ENCODE data around the gene STX18. TPM values are rescaled to one million over a fixed set of nuclear protein-coding genes. Genes with fewer than 3 reads are reported as not detected.

The STX18 gene
- total RNA-seq, 1 experiment from 2014 or later: 20.9 TPM

GRCh38 chr4:4407299-4408131, 134.3 kb downstream of the STX18 start:
- H3K9me3 ChIP-seq (ENCODE audit: control insufficient read depth, low read depth, low read length): no peaks in the 10 kb centered on the region
- no peak overlapping the region for H3K23ac ChIP-seq (ENCODE audit: insufficient read length, low read depth, low read length)
- no peak overlapping the region for H3K4ac ChIP-seq (ENCODE audit: low read depth, low read length)
- H2BK15ac ChIP-seq (ENCODE audit: low read depth, low read length): no peak overlapping the region
- H3K79me1 ChIP-seq (ENCODE audit: insufficient read depth, low read depth, low read length, poor library complexity, severe bottlenecking): no peaks in the 10 kb centered on the region
- H4K5ac ChIP-seq (ENCODE audit: insufficient read length, low read depth, low read length): no peak overlapping the region
- no peak overlapping the region for H3K9ac ChIP-seq (ENCODE audit: extremely low read depth, insufficient read length, low read length)
- no peak overlapping the region for H3K27ac ChIP-seq (ENCODE audit: insufficient read length, low read depth, low read length)
- H3K23me2 ChIP-seq (ENCODE audit: insufficient read length, low read depth, low read length, poor library complexity, severe bottlenecking): no peaks in the 10 kb centered on the region
- no peaks in the 10 kb centered on the region for H3K79me2 ChIP-seq (ENCODE audit: insufficient read depth, low read length)
- H3K27me3 Mint-ChIP-seq (ENCODE audit: low read depth): peaks cover 6% of the 10 kb centered on the region
- H2BK5ac ChIP-seq (ENCODE audit: insufficient read length, low read length): no peak overlapping the region
- H3K4me1 Mint-ChIP-seq: peaks cover 10 to 12% of the 10 kb centered on the region in 2 experiments
- H4K91ac ChIP-seq (ENCODE audit: insufficient read length, low read depth, low read length): no peak overlapping the region
- no peak overlapping the region for H3K18ac ChIP-seq (ENCODE audit: insufficient read length, low read depth, low read length)
- H2AFZ ChIP-seq (ENCODE audit: low read length): no peak overlapping the region
- no peak overlapping the region for H3T11ph ChIP-seq (ENCODE audit: low read length)
- no peak overlapping the region for H2AK5ac ChIP-seq (ENCODE audit: insufficient read length, low read length)
- no peak overlapping the region for H4K8ac ChIP-seq (replicated peaks; ENCODE audit: insufficient read length, low read depth, low read length)
- no peak overlapping the region for H3K4me2 ChIP-seq (ENCODE audit: insufficient read depth, insufficient read length, low read length)
- H3K36me3 Mint-ChIP-seq (ENCODE audit: insufficient read depth in 1 of 3, low read depth in 3 of 3): no peaks in the 10 kb centered on the region; a peak in 1 of 7 replicates
- H3K4me3 Mint-ChIP-seq: no peak overlapping the region
- TF ChIP-seq CTCF (conservative IDR thresholded peaks at IDR 0.05): no peak
- no peak overlapping the region for H2BK120ac ChIP-seq (ENCODE audit: low read depth, low read length, poor library complexity, severe bottlenecking)
- no peaks in the 10 kb centered on the region for H4K20me1 ChIP-seq (ENCODE audit: control insufficient read depth, insufficient read depth, insufficient read length)
- no peak overlapping the region for H2BK12ac ChIP-seq (ENCODE audit: insufficient read length, low read depth, low read length)
- whole genome bisulfite sequencing (ENCODE audit: extremely low coverage, insufficient read length, low lambda C conversion rate): no CpG with 5 or more reads among the region's 19 CpGs
- no peaks in the 10 kb centered on the region for H3K27me3 ChIP-seq (ENCODE audit: insufficient read depth, low read length)
- H3K14ac ChIP-seq (ENCODE audit: insufficient read depth, low read length): no peak overlapping the region; the same call in 1 of the 2 replicates
- no peaks in the 10 kb centered on the region for H3K9me3 Mint-ChIP-seq
- H2BK20ac ChIP-seq (ENCODE audit: low read depth, low read length, poor library complexity, severe bottlenecking): no peak overlapping the region
- H3K56ac ChIP-seq (ENCODE audit: insufficient read length, low read depth, low read length): no peak overlapping the region
- H3K4me1 ChIP-seq (ENCODE audit: insufficient read depth, low read length): no peaks in the 10 kb centered on the region
- H3K27ac Mint-ChIP-seq: 0 out of 7 replicates have a peak overlapping the region, but pooled peaks of 1 of the 3 experiments have one; percentile 49
- no peak for DNase-seq
